DMS 273 (cell line): ENCODE measurements around the gene NAGK.
"Not testable (repeated sequence)": the region's sequence is repeated elsewhere in the genome, so short reads cannot be mapped to it uniquely, and the experiment has no call there.

Experiments
- DNase-seq: peaks from one replicate; lab custom pipeline; 2025; ENCODE audit not compliant: unreplicated experiment; lab: John Stamatoyannopoulos, UW

Gene NAGK

GRCh38 chr2:71068218-71069035 is at the start of gene NAGK:
Gene NAGK, plus strand, starts transcription at chr2:71068648. Its CDS starts 36 bp downstream, at chr2:71068684.
- DNase-seq = peak; percentile 98

DNA sequence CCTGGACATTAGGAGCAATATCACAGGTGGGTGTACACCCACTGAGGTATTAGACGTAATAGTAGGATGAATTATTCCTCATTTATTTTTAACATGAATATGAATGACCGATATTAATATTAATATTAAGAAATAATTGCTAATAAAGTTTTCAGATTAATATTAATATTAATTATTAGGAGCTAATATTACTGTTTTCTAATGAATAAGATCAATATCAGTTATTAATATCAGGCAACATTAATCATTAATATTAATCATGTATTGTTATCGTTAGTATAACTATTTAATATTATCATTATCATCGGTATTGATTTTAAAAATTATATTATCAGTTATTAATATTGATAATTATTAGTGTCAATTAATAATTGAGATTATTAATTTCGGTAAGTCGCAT is 48.5 kb upstream of the NAGK start:
- not testable (repeated sequence) for DNase-seq

DNA sequence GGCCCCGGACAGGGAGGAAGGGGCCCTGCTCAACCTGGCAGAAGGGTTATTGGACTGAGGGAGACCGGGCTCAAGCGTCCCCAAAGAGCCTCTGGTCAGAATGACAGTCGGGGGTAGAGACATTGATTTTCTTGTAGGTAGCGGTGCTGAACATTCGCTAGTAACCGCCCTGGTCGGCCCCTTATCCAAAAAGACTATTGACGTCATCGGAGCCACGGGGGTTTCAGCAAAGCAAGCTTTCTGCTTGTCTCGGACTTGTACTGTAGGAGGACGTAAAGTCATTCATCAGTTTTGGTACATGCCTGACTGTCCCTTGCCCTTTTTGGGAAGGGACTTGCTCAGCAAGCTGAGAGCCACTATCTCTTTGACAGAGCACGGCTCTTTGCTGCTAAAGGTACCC is 47.1 kb upstream of the NAGK start:
- not testable (repeated sequence) for DNase-seq

DNA sequence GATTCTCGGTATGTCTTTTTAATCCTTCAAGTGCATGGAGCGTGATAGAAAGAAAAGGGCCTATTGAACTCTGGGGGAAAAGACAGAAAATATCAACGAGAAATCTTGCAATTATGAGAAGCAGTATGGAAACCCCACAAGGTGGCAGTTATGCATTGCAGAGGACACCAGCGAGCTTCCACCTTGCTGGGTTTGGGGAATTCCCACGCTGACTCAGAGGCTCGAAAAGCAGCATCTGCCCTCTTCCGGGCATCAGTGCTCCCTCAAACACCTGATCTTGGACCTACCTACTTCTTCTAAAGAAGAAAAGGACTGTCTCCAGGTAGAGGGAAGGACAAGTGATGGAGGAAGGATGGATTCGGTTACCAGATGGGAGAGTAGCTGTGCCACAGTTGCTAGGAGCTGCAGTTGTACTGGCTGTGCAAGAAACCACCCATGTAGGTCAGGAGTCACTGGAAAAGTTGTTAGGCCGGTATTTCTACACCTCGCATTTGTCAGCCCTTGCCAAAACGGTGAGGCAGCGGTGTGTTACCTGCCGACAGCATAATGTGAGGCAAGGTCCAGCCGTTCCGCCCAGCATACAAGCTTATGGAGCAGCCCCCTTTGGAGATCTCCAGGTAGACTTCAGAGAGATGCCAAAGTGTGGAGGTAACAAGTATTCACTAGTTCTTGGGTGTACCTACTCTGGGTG is 44.8 kb upstream of the NAGK start:
- not testable (repeated sequence) for DNase-seq

DNA sequence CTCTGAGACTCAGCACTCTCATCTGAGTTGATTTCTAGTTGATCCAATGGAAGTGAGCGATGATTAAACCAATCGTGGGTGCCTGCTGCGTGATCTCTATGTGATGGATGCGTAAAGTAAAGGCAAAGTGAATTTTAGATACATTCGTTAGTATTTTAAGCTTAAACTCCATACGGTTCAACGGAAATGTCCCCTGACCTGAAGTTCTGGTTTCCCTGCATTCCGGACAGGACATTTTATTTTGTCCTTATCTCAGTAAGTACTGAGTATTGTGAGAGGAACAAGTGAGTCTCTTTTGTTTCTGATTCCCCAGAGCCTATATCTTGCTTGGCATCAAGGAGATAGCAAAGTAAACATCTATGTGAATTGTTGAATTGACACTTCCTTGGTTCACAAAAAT is 32.2 kb upstream of the NAGK start:
- DNase-seq = not testable (repeated sequence)

GRCh38 chr2:71042287-71042686 is 26.2 kb upstream of the NAGK start:
- no peak for DNase-seq

DNA sequence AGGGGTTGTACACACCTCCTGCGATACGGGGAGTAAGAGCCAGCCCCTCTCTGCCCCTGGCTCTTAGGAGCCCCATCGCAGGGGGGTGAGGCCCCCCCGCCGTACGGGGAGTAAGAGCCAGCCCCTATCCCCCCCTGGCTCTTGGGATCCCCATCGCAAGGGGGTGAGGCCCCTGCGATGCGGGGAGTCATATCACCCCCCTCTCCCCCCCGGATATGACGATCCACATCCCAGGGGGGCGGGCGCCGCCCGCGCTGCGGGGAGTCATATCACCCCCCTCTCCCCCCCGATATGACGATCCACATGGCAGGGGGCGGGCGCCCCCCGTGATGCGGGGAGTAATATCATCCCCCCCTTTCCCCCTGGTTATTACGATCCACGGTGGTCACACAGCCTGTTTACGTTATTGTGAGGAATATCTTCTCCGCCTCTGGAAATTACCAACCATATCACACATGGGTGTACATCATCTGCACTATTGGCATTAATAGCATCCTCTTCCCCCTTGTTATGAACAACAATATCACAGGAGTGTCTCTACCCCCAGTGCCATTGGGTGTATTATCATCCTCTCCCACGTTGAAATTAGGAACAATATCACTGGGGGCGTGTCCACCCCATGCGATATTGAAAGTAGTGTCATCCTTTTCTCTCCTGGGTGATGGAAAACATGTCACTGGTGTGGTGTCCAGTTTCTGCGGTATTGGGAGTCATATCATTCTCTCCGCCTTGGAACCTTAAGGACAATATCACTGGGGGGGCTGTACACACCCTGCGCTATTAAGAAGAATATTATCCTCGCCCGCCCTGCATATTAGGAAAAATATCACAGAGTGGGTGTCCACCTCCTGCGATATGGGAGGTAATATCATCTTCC is 24.7 kb upstream of the NAGK start:
- DNase-seq = no peak

- no peak for DNase-seq
Measured at GRCh38 chr2:71045151-71045550, 23.3 kb upstream of the NAGK start.

GRCh38 chr2:71045865-71046548 is 22.4 kb upstream of the NAGK start:
- no peak for DNase-seq

- DNase-seq = no peak
Measured at GRCh38 chr2:71048096-71048495, 20.4 kb upstream of the NAGK start.

GRCh38 chr2:71049704-71050360 is 18.6 kb upstream of the NAGK start:
- DNase-seq = not testable (repeated sequence)

- not testable (repeated sequence) for DNase-seq
Measured at GRCh38 chr2:71055206-71055740, 13.2 kb upstream of the NAGK start.

DNA sequence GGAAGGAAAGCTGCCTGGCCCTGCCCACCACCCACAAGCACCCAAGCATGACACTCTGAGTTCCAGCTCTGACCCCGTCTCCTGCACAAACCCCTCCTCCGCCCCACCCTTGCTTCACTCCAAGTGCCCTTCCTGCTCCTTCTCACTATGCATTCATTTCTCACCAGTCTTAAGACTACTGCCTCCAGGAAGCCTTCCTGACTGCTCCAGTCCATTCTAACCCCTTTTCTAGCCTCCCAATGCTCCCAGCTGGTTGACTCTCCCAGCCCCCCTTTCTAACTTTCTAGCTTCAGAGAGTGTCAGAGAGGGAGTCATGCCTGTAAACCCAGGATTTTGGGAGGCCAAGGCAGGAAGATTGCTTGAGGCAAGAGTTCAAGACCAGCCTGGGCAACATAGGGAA is 8.2 kb upstream of the NAGK start:
- DNase-seq = no peak

GRCh38 chr2:71060871-71061270 is 7.6 kb upstream of the NAGK start:
- peak; percentile 29 for DNase-seq

- DNase-seq = no peak
Measured at GRCh38 chr2:71063216-71063615, 5.2 kb upstream of the NAGK start.

- DNase-seq = no peak
Measured at GRCh38 chr2:71064110-71064611, 4.3 kb upstream of the NAGK start.

GRCh38 chr2:71064754-71065621 is 3.5 kb upstream of the NAGK start:
- DNase-seq = no peak

DNA sequence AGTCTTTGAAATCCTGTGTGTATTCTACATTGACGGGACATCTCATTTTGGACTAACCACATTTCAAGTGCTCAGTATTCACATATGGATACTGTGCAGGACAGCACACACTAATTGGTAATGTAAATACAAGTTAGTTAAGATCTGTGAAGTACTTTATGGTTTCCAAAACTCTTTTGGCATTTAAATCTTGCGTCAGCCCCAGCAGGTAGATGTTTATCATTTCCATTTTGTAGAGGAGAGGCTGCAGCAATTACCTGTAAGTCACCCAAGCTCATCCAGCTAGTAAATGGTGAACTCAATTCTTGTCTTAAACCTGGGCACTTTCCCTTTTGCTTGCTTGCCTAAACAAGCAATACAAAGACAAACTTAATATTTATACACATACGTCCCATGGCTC is 1.6 kb upstream of the NAGK start:
- no peak for DNase-seq
